Ectodermal cell (in vitro differentiated cells): ENCODE measurements around the gene NCOA3. TPM values are rescaled to one million over a fixed set of nuclear protein-coding genes. Genes with fewer than 3 reads are reported as not detected.
"Not testable (repeated sequence)": the region's sequence is repeated elsewhere in the genome, so short reads cannot be mapped to it uniquely, and the experiment has no call there.

Source experiments
- H3K27ac ChIP-seq: 2 replicates; pipeline ENCODE4 v1.7.0; 2013; ENCODE audit warnings: mild to moderate bottlenecking, low read depth, low read length; ENCODE audit not compliant: insufficient read depth, poor library complexity, severe bottlenecking
- H3K27me3 ChIP-seq: 2 replicates; pipeline ENCODE4 v1.7.0; 2013; ENCODE audit warnings: mild to moderate bottlenecking, low read length; ENCODE audit not compliant: insufficient read depth, control insufficient read depth, poor library complexity, severe bottlenecking
- H3K36me3 ChIP-seq: one replicate; pipeline ENCODE4 v1.7.0; 2013; ENCODE audit warnings: low read length; ENCODE audit not compliant: control insufficient read depth, insufficient read depth
- H3K4me1 ChIP-seq: one replicate; pipeline ENCODE4 v1.7.0; 2013; ENCODE audit warnings: low read length; ENCODE audit not compliant: control insufficient read depth, insufficient read depth
- H3K4me3 ChIP-seq: 2 replicates; pipeline ENCODE4 v1.7.0; 2013; ENCODE audit warnings: low read depth, low read length, control low read depth; ENCODE audit not compliant: insufficient read depth
- H3K9me3 ChIP-seq: 2 replicates; pipeline ENCODE4 v1.7.0; 2013; ENCODE audit warnings: mild to moderate bottlenecking, low read length, moderate library complexity; ENCODE audit not compliant: control insufficient read depth
- WGBS, 2 experiments: methylation state at CpG; one replicate each; pipeline ENCODE4 v1.1.7; 2013; ENCODE audit warnings: missing lambda C conversion rate in 2 of 2; 5-methylcytosine and 5-hydroxymethylcytosine counted together
- polyA plus RNA-seq, 4 experiments: library from polyadenylated mRNA; stranded (reverse); fragments of 50-300 nt; gene quantifications; one replicate each; pipeline ENCODE4 v1.2.3, GENCODE V29; 2013

Gene NCOA3
- 24.6 TPM for polyA plus RNA-seq (2013, experiment 1 of 4)
- polyA plus RNA-seq (2013, experiment 2 of 4), result 26.8 TPM
- polyA plus RNA-seq (2013, experiment 3 of 4), result 17.2 TPM
- 21.0 TPM for polyA plus RNA-seq (2013, experiment 4 of 4)

DNA sequence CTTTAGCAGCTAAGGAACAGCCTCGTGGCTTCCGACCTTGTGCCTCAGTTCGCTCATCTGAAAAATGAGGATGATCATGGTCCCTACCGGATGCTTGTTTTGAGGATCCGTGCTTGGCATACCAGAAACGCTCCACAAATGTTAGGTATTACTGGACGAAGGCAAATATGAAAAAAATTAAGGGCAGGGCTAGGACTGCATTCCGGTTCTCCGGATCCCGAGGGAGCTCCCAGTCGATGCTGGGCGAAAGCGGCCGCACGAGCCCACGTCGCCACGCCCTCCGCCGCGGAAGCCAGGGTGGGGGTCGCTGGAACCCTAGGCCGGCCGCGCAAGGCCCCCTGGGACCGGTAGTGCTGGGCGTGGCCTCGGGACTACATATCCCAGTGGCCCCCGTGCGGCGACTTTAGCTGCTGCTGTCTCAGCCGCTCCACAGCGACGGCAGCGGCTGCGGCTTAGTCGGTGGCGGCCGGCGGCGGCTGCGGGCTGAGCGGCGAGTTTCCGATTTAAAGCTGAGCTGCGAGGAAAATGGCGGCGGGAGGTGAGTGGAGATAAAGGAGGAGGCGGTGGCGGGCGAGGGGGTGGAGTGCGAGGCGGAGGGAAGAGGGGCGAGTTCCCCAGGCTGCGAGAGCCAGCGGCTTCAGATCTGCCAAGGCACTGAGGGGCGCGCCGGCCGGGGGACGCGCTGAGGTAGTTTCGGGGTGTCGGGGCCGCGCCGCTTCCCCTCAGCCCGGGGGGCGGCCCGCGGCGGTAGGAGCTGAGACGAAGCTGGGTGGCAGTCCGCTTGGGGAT, at the start of gene NCOA3:
Gene NCOA3, plus strand, starts transcription at position 406 of the 789 bp plus-strand sequence. CDS start 120,361 bp downstream, outside the sequence.
- Histone ChIP-seq H3K36me3 (no peaks in the 10 kb centered on the region), H3K27ac (peak within 1 kb of the TSS; percentile 89), H3K4me3 (peak within 1 kb of the TSS; percentile 95), H3K9me3 (no peaks in the 10 kb centered on the region), H3K4me1 (peaks cover 16% of the 10 kb centered on the region), H3K27me3 (no peaks in the 10 kb centered on the region)
- WGBS, 2 experiments, result 2% methylated on average over 74 of the region's 74 CpGs

DNA sequence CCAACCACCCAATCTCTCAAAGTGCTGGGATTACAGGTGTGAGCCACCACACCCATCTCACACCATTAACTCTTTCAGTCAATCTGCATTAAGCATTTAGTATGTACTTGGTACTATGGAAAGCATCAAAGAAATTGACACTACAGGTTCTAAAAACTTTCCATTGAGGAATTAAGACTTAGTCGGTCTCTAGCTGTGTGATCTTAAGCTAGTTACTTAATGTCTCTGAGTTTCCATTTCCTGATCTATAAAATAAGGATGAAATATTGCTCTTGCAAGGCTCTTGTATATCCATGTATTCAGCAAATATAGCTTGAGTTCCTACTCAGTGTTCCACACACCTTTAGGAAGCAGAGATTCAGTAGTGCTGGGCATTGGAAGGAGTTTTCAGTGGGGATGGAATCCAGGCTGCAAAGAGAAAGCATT, 48.9 kb upstream of the NCOA3 start:
- 97 to 100% methylated on average over 1 of the region's 1 CpG for WGBS, 2 experiments
- Histone ChIP-seq H3K4me1 (no peaks in the 10 kb centered on the region), H3K27me3 (no peaks in the 10 kb centered on the region), H3K9me3 (no peaks in the 10 kb centered on the region), H3K36me3 (no peaks in the 10 kb centered on the region), H3K27ac (no peak overlapping the region), H3K4me3 (no peak overlapping the region)

DNA sequence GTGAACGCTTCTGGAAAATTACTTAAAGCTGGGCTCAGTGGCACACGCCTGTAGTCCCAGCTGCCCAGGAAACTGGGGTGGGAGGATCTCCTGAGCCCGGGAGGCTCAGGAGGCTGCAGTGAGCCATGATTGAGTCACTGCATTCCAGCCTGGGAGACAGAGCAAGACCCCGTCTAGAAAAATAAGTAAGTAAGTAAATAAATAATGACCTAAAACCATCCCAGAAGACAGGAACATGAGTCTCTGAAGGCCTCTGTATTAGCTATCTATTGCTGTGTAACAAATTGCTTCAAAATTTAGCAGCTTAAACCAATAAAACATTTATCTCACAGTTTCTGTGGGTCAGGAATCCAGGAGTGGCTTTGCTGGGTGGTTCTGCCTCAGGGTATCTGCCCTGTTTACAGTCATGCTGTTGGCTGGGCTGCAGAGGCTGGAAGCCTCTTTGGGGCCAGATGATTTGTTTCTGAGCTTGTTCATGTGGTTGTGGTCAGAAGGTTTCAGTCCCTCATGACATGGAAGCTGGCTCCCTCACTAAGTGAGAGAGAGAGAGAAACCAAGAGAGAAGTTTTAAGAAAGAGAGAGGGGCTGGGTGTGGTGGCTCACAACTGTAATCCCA, 48.4 kb upstream of the NCOA3 start:
- Histone ChIP-seq H3K27ac (no peak overlapping the region), H3K36me3 (no peaks in the 10 kb centered on the region), H3K4me3 (no peak overlapping the region), H3K9me3 (no peaks in the 10 kb centered on the region), H3K4me1 (no peaks in the 10 kb centered on the region), H3K27me3 (no peaks in the 10 kb centered on the region)
- 78 to 88% methylated on average over 3 to 4 of the region's 4 CpGs for WGBS, 2 experiments

DNA sequence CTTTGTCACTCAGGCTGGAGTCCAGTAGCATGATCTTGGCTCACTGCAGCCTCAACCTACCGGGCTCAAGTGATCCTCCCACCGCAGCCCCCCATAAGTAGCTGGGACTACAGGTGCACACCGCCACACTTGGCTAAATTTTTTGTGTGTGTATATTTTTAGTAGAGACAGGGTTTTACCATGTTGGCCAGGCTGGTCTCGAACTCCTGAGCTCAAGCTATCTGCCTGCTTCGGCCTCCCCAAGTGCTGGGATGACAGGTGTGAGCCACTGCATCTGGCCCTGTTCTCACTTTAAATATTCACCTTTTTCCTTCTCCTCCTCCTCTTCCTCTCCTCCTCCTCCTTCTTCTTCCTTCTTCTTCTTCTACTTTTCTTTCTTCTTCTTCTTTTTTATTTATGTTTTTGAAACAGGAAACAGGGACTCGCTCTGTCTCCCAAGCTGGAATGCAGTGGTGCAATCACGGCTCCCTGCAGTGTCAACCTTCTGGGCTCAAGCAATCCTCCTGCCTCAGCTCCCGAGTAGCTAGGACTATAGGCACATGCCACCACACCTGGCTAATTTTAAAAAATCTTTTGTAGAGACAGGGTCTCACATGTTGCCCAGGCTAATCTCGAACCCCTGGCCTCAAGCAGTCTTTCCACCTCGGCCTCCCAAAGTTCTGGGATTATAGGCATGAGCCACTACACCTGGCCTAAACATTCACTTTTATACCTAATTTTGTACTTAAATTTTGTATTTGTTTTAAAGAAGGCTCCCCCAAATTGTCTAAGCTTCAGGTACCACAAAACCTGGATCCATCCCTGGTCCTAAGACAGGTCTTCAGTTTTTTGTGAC, 47.2 kb upstream of the NCOA3 start:
- H3K27ac ChIP-seq, result no peak overlapping the region
- WGBS, 2 experiments, result 91 to 93% methylated on average over 10 of the region's 10 CpGs
- H3K36me3 ChIP-seq, result no peaks in the 10 kb centered on the region
- H3K9me3 ChIP-seq, result no peaks in the 10 kb centered on the region
- H3K4me3 ChIP-seq, result no peak overlapping the region
- H3K27me3 ChIP-seq, result no peaks in the 10 kb centered on the region
- no peaks in the 10 kb centered on the region for H3K4me1 ChIP-seq

DNA sequence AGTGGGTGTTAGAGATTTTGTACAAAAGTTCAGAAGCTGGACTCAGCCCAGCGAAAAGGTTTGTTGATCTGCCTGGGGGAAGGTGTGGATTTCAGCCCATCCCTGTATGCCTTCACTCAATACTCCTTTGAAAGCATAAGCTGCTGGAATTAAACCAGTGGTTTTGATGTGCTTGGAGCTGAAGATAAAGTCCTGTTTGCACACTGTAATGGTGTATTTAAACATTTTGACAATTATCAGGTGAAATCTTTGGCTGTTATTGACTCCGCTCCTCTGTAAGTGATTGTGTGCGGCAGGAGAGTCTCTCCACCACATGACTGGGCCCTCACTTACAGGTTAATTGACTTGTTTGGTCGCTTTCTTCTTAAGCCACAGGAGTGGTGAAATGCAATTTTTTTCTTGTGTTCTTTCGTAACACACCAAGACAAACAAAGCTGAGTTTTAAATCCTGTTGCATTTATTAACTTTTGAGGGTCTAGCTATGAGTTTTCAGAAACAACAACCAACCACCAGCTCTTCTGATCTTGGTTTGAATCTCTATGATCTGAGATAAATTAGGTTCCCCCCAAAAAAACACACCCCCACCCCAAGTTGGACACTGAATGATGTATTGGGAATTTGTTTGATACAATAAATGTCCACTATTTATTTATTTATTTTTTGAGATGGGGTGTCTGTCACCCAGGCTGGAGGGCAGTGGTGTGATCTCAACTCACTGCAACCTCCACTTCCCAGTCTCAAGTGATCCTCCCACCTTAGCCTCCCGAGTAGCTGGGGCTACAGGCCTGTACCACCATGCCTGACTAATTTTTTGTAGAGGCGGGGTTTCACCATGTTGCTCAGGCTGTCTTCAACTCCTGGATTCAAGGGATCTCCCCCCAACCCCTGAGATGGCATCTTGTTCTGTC, 46.3 kb upstream of the NCOA3 start:
- 87 to 92% methylated on average over 7 of the region's 7 CpGs for WGBS, 2 experiments
- no peaks in the 10 kb centered on the region for H3K27me3 ChIP-seq
- no peaks in the 10 kb centered on the region for H3K36me3 ChIP-seq
- no peaks in the 10 kb centered on the region for H3K9me3 ChIP-seq
- H3K4me1 ChIP-seq, result no peaks in the 10 kb centered on the region
- no peak overlapping the region for H3K27ac ChIP-seq
- H3K4me3 ChIP-seq, result no peak overlapping the region

DNA sequence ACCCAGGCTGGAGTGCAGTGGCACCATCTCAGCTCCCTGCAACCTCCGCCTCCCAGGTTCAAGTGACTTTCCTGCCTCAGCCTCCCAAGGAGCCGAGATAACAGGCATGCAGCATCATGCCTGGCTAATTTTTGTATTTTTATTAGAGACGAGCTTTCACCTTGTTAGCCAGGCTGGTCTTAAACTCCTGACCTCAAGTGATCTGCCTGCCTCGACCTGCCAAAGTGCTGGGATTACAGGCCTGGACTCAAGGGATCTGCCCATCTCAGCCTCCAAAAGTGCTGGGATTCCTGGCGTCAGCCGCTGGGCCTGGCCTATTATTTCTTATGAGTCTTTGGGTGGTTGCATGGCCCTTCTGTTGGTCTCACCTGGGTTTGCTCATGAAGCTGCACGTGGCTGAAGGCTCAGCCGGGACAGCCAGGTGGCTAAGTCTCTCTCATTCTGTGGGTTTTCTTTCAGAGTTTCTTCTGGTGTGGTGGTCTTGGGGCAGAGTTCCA, 45.6 kb upstream of the NCOA3 start:
- no peaks in the 10 kb centered on the region for H3K27me3 ChIP-seq
- H3K4me1 ChIP-seq, result no peaks in the 10 kb centered on the region
- no peaks in the 10 kb centered on the region for H3K36me3 ChIP-seq
- no peak overlapping the region for H3K27ac ChIP-seq
- no peaks in the 10 kb centered on the region for H3K9me3 ChIP-seq
- WGBS, 2 experiments, result 88 to 92% methylated on average over 8 of the region's 8 CpGs
- H3K4me3 ChIP-seq, result no peak overlapping the region

DNA sequence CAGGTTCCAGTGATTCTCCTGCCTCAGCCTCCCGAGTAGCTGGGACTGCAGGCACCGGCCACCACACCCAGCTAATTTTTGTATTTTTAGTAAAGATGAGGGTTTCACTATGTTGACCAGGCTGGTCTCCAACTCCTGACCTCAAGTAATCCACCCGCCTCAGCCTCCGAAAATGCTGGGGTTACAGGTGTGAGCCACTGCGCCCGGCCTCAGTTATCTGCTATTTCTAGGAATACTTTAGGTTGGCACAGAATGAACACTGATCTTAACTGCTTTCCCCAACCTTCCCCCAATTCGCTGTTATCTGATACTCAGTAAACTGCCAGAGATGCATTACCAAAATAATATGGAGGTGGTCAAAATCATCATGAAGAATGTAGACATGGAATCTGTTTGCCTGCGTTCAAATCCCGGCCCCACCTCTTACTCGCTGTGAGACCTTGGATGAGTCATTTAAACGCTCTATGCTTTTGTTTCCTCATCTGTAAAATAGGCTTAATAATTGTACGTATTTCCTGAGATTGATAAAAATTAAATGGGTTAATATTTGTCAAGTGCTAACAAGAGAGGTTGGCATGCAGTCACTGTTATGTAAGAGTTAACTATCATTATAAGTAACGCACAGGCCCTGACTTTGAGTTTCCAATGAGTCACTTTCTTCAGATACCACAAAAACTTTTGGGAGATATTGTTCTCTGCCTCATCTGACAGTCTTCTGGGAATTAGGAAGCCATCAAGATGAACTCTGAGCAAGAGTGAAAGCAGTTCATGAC, 44.5 kb upstream of the NCOA3 start:
- Histone ChIP-seq H3K4me1 (no peaks in the 10 kb centered on the region), H3K27ac (no peak overlapping the region)
- WGBS, 2 experiments, result 95 to 98% methylated on average over 13 of the region's 13 CpGs

GRCh38 chr20:47458280-47459050, 43.2 kb upstream of the NCOA3 start:
- WGBS, 2 experiments, result 93% methylated on average over 8 of the region's 8 CpGs
- H3K4me3 ChIP-seq, H3K36me3 ChIP-seq, H3K27me3 ChIP-seq, H3K4me1 ChIP-seq, H3K9me3 ChIP-seq, H3K27ac ChIP-seq: not testable (repeated sequence)

More for the DNA sequence above, 44.5 kb upstream of the NCOA3 start:
- no peaks in the 10 kb centered on the region for H3K9me3 ChIP-seq
- no peak overlapping the region for H3K4me3 ChIP-seq
- no peaks in the 10 kb centered on the region for H3K36me3 ChIP-seq
- no peaks in the 10 kb centered on the region for H3K27me3 ChIP-seq
